Measurements from ENCODE around the gene ANKRD39.
A peak's percentile ranks its signal among the peaks of the same experiment; 100 is the strongest.

ANKRD39 gene

GRCh38 chr2:96819128-96819875, 38.5 kb downstream of the ANKRD39 start:
- H3K79me2 ChIP-seq (ENCODE audit: insufficient read depth, low read depth): peaks cover 61% of the 10 kb centered on the region
- no peak overlapping the region for H2AFZ ChIP-seq (ENCODE audit: low read depth)
- H3K4me3 ChIP-seq (IDR thresholded peaks at IDR 0.05; ENCODE audit: insufficient read depth, low read depth, low read length): no peak overlapping the region
- no peaks in the 10 kb centered on the region for H3K36me3 ChIP-seq (ENCODE audit: insufficient read depth)
- no peak overlapping the region for H3K27ac ChIP-seq
- peaks cover 8% of the 10 kb centered on the region; the same call in 1 of the 2 replicates for H4K20me1 ChIP-seq (ENCODE audit: insufficient read depth)
- H3K4me2 ChIP-seq: peak overlapping the region; percentile 96; the same call in 1 of the 2 replicates
- H3K9ac ChIP-seq: no peak overlapping the region
- TF ChIP-seq, protein P1, sequence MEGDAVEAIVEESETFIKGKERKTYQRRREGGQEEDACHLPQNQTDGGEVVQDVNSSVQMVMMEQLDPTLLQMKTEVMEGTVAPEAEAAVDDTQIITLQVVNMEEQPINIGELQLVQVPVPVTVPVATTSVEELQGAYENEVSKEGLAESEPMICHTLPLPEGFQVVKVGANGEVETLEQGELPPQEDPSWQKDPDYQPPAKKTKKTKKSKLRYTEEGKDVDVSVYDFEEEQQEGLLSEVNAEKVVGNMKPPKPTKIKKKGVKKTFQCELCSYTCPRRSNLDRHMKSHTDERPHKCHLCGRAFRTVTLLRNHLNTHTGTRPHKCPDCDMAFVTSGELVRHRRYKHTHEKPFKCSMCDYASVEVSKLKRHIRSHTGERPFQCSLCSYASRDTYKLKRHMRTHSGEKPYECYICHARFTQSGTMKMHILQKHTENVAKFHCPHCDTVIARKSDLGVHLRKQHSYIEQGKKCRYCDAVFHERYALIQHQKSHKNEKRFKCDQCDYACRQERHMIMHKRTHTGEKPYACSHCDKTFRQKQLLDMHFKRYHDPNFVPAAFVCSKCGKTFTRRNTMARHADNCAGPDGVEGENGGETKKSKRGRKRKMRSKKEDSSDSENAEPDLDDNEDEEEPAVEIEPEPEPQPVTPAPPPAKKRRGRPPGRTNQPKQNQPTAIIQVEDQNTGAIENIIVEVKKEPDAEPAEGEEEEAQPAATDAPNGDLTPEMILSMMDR (conservative IDR thresholded peaks at IDR 0.05; ENCODE audit: low read depth, low read length): no peak
- H3K27me3 ChIP-seq (ENCODE audit: insufficient read depth, low read depth): no peaks in the 10 kb centered on the region
- peaks cover 22% of the 10 kb centered on the region for H3K4me1 ChIP-seq (ENCODE audit: low read depth, poor library complexity, severe bottlenecking)

DNA sequence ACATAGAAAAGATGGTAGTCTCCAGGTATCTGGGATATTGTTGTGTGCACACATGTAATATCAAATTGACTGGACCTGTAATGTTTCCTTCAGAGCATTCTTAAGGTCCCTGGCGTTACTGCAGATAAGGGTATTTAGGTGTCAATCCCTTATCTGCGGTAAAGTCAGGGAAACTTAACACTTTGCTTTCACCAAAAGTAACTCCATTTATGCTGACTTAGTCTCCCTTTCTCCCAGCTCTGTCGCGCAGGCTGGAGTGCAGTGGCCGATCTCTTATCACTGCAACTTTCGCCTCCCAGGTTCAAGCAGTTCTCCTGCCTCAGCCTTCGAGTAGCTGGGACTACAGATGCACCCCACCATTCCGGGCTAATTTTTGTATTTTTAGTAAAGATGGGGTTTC, 39.9 kb downstream of the ANKRD39 start:
- H3K79me2 ChIP-seq (ENCODE audit: insufficient read depth, low read depth): peaks cover 57% of the 10 kb centered on the region
- peaks cover 5% of the 10 kb centered on the region; the same call in 1 of the 2 replicates for H4K20me1 ChIP-seq (ENCODE audit: insufficient read depth)
- no peaks in the 10 kb centered on the region for H3K36me3 ChIP-seq (ENCODE audit: insufficient read depth)
- H3K27me3 ChIP-seq (ENCODE audit: insufficient read depth, low read depth): no peaks in the 10 kb centered on the region
- H3K4me2 ChIP-seq: peak overlapping the region; percentile 96
- peak overlapping the region; percentile 47; the same call in 1 of the 2 replicates for H3K9ac ChIP-seq
- H2AFZ ChIP-seq (ENCODE audit: low read depth): no peak overlapping the region
- H3K27ac ChIP-seq: no peak overlapping the region; the same call in 1 of the 2 replicates
- TF ChIP-seq, protein P1 (conservative IDR thresholded peaks at IDR 0.05; ENCODE audit: low read depth, low read length): no peak
- H3K4me3 ChIP-seq (IDR thresholded peaks at IDR 0.05; ENCODE audit: insufficient read depth, low read depth, low read length): peak overlapping the region; percentile 30
- peaks cover 22% of the 10 kb centered on the region for H3K4me1 ChIP-seq (ENCODE audit: low read depth, poor library complexity, severe bottlenecking)

DNA sequence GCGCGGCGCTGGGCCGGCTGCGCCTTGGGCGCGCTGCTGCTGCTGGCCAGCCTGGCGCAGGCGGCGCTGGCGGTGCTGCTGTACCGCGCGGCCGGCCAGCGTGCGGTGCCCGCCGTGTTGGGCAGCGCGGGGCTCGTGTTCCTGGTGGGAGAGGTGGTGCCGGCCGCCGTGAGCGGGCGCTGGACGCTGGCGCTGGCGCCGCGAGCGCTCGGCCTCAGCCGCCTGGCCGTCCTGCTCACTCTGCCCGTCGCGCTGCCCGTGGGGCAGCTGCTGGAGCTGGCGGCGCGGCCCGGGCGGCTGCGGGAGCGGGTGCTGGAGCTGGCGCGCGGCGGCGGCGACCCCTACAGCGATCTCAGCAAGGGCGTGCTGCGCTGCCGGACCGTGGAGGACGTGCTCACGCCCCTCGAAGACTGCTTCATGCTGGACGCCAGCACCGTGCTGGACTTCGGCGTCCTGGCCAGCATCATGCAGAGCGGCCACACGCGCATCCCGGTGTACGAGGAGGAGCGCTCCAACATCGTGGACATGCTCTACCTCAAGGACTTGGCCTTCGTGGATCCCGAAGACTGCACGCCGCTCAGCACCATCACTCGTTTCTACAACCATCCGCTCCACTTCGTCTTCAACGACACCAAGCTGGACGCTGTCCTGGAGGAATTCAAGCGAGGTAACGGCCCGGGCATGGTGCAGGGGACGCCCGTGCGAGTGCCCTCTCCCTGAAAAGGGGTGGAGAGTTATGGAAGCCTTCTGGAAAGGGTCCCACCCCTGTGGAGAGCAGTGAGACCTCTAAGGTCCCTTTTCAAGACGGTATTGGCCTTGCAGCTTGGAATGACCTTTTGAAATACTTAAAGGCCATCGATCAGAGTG, 40.7 kb downstream of the ANKRD39 start:
- Histone ChIP-seq H3K4me2 (peak overlapping the region; percentile 96), H3K27ac (peak overlapping the region; percentile 28; the same call in 1 of the 2 replicates), H3K4me1 (ENCODE audit: low read depth, poor library complexity, severe bottlenecking) (peaks cover 22% of the 10 kb centered on the region), H3K27me3 (ENCODE audit: insufficient read depth, low read depth) (no peaks in the 10 kb centered on the region), H4K20me1 (ENCODE audit: insufficient read depth) (peaks cover under 1% of the 10 kb centered on the region; the same call in 1 of the 2 replicates), H3K9ac (peak overlapping the region; percentile 47; the same call in 1 of the 2 replicates), H2AFZ (ENCODE audit: low read depth) (no peak overlapping the region), H3K4me3 (IDR thresholded peaks at IDR 0.05; ENCODE audit: insufficient read depth, low read depth, low read length) (peak overlapping the region; percentile 46), H3K36me3 (ENCODE audit: insufficient read depth) (no peaks in the 10 kb centered on the region), H3K79me2 (ENCODE audit: insufficient read depth, low read depth) (peaks cover 49% of the 10 kb centered on the region)
- TF ChIP-seq, protein P1 (conservative IDR thresholded peaks at IDR 0.05; ENCODE audit: low read depth, low read length): no peak

GRCh38 chr2:96816127-96816835, 41.5 kb downstream of the ANKRD39 start, which contains the start of gene CNNM3:
Gene CNNM3 (plus strand): TSS chr2:96816268. CDS start chr2:96816278, 10 bp downstream.
- peak within 1 kb of the TSS; percentile 84 for H3K4me3 ChIP-seq (IDR thresholded peaks at IDR 0.05; ENCODE audit: insufficient read depth, low read depth, low read length)
- no peaks in the 10 kb centered on the region for H3K27me3 ChIP-seq (ENCODE audit: insufficient read depth, low read depth)
- H2AFZ ChIP-seq (ENCODE audit: low read depth): peak within 1 kb of the TSS; percentile 83
- H3K4me2 ChIP-seq: peak within 1 kb of the TSS; percentile 96
- TF ChIP-seq, protein P1 (conservative IDR thresholded peaks at IDR 0.05; ENCODE audit: low read depth, low read length): peak; percentile 51
- no peaks in the 10 kb centered on the region for H3K36me3 ChIP-seq (ENCODE audit: insufficient read depth)
- peaks cover 43% of the 10 kb centered on the region for H3K79me2 ChIP-seq (ENCODE audit: insufficient read depth, low read depth)
- H3K4me1 ChIP-seq (ENCODE audit: low read depth, poor library complexity, severe bottlenecking): peaks cover 22% of the 10 kb centered on the region
- H3K9ac ChIP-seq: peak within 1 kb of the TSS; percentile 57; the same call in 1 of the 2 replicates
- H3K27ac ChIP-seq: peak within 1 kb of the TSS; percentile 71
- no peaks in the 10 kb centered on the region for H4K20me1 ChIP-seq (ENCODE audit: insufficient read depth)
